ENCODE data around the gene FNTB. TPM values are rescaled to one million over a fixed set of nuclear protein-coding genes. Genes with fewer than 3 reads are reported as not detected.

The FNTB gene
- total and polyA plus RNA-seq, 9 of the 15 experiments (the other 6 are each of a cell fraction or from before 2014, with no cell fraction given) = 6.9 to 23.2 (median 12.2) TPM

- no peak for TF ChIP-seq ZNF318 (IDR thresholded peaks at IDR 0.05; ENCODE audit: borderline replicate concordance in 1 of 2, low read depth in 1 of 2)
- TF ChIP-seq ZNF511 (CRISPR knock-in tag; IDR thresholded peaks at IDR 0.05) = no peak
- no peak for TF ChIP-seq MEF2A (IDR thresholded peaks at IDR 0.05; ENCODE audit: control insufficient read depth, low read depth, low read length)
- no peak for TF ChIP-seq SMAD4 (CRISPR knock-in tag; conservative IDR thresholded peaks at IDR 0.05)
These were observed 54.2 kb downstream of the FNTB start (continued) for GRCh38 chr14:65040666-65041433.

Measured in K562 (cell line).